HepG2 (cell line): Measurements from ENCODE around the gene GTF2H1.
"Not testable (repeated sequence)": the region's sequence is repeated elsewhere in the genome, so short reads cannot be mapped to it uniquely, and the experiment has no call there.

Experiments
- ARNT ChIP-seq: fragments of 450-650 bp; IDR thresholded peaks from 2 replicates; pipeline ENCODE4 v1.6.1; 2017
- BRCA1 ChIP-seq: sonication (generic); formaldehyde crosslinking; IDR thresholded peaks from 2 replicates; pipeline ENCODE4 v1.4.0; 2020; ENCODE audit warnings: missing genetic modification reagents
- POLR2A ChIP-seq, 2 experiments: IDR thresholded peaks; 2 replicates each; pipeline ENCODE4 v1.6.1; 2011; ENCODE audit warnings: low read depth in 2 of 2, low read length in 2 of 2, mild to moderate bottlenecking in 1 of 2, moderate library complexity in 1 of 2; ENCODE audit not compliant: insufficient read depth in 1 of 2
- ZNF12 ChIP-seq: sonication (generic); formaldehyde crosslinking; IDR thresholded peaks from 2 replicates; pipeline ENCODE4 v1.5.0; 2020; ENCODE audit warnings: missing genetic modification reagents
- ZNF205 ChIP-seq: IDR thresholded peaks from 2 replicates; pipeline ENCODE4 v1.6.1; 2018; ENCODE audit warnings: missing biosample characterization, missing genetic modification reagents
- ZNF224 ChIP-seq: sonication (generic); formaldehyde crosslinking; IDR thresholded peaks from 2 replicates; pipeline ENCODE4 v1.5.0; 2020; ENCODE audit warnings: mild to moderate bottlenecking, missing genetic modification reagents
- ZNF34 ChIP-seq: sonication (generic); formaldehyde crosslinking; IDR thresholded peaks from 2 replicates; pipeline ENCODE4 v1.4.0; 2020; ENCODE audit warnings: mild to moderate bottlenecking, missing genetic modification reagents, borderline replicate concordance
- TF ChIP-seq, protein P1 (sequence below): sonication (generic); formaldehyde crosslinking; IDR thresholded peaks from 2 replicates; pipeline ENCODE4 v1.5.0; 2020; ENCODE audit warnings: mild to moderate bottlenecking, missing genetic modification reagents
- TF ChIP-seq, protein P2 (sequence below): sonication (generic); formaldehyde crosslinking; IDR thresholded peaks from 2 replicates; pipeline ENCODE4 v1.5.0; 2020; ENCODE audit warnings: mild to moderate bottlenecking, missing genetic modification reagents, moderate library complexity
- TF ChIP-seq, protein P3 (sequence below), 2 experiments: IDR thresholded peaks; 2 replicates each; pipeline ENCODE4 v1.6.1; 2011 to 2012; ENCODE audit warnings: low read length in 2 of 2, borderline replicate concordance in 1 of 2, low read depth in 1 of 2, mild to moderate bottlenecking in 1 of 2, moderate library complexity in 1 of 2

DNA sequence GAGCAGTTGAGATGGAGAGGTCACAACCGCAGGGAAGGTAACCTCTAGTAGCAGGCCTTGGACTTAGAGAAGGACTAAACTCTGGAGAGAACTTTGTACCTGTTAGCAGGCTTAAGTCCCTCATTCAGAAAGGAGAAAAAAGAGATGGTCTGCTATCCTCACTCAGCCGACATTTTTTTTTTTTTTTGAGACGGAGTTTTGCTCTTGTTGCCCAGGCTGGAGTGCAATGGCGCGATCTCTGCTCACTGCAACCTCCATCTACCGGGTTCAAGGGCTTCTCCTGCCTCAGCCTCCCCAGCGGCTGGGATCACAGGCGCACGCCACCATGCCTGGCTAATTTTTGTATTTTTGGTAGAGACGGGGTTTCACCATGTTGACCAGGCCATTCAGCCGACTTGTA lies 1.5 kb downstream of the GTF2H1 start:
- TF ChIP-seq ZNF224 (CRISPR knock-in tag); BRCA1; ZNF34; ZNF205 (CRISPR knock-in tag); ZNF12 (CRISPR knock-in tag); POLR2A (IDR thresholded peaks at IDR 0.05; ENCODE audit: insufficient read depth in 1 of 2, low read depth in 2 of 2, low read length in 2 of 2); ARNT: not testable (repeated sequence)
- TF ChIP-seq, protein P1, sequence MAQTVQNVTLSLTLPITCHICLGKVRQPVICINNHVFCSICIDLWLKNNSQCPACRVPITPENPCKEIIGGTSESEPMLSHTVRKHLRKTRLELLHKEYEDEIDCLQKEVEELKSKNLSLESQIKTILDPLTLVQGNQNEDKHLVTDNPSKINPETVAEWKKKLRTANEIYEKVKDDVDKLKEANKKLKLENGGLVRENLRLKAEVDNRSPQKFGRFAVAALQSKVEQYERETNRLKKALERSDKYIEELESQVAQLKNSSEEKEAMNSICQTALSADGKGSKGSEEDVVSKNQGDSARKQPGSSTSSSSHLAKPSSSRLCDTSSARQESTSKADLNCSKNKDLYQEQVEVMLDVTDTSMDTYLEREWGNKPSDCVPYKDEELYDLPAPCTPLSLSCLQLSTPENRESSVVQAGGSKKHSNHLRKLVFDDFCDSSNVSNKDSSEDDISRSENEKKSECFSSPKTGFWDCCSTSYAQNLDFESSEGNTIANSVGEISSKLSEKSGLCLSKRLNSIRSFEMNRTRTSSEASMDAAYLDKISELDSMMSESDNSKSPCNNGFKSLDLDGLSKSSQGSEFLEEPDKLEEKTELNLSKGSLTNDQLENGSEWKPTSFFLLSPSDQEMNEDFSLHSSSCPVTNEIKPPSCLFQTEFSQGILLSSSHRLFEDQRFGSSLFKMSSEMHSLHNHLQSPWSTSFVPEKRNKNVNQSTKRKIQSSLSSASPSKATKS (CRISPR knock-in tag) = not testable (repeated sequence)
- TF ChIP-seq, protein P2, sequence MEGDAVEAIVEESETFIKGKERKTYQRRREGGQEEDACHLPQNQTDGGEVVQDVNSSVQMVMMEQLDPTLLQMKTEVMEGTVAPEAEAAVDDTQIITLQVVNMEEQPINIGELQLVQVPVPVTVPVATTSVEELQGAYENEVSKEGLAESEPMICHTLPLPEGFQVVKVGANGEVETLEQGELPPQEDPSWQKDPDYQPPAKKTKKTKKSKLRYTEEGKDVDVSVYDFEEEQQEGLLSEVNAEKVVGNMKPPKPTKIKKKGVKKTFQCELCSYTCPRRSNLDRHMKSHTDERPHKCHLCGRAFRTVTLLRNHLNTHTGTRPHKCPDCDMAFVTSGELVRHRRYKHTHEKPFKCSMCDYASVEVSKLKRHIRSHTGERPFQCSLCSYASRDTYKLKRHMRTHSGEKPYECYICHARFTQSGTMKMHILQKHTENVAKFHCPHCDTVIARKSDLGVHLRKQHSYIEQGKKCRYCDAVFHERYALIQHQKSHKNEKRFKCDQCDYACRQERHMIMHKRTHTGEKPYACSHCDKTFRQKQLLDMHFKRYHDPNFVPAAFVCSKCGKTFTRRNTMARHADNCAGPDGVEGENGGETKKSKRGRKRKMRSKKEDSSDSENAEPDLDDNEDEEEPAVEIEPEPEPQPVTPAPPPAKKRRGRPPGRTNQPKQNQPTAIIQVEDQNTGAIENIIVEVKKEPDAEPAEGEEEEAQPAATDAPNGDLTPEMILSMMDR (CRISPR knock-in tag) = not testable (repeated sequence)
- TF ChIP-seq, protein P3, sequence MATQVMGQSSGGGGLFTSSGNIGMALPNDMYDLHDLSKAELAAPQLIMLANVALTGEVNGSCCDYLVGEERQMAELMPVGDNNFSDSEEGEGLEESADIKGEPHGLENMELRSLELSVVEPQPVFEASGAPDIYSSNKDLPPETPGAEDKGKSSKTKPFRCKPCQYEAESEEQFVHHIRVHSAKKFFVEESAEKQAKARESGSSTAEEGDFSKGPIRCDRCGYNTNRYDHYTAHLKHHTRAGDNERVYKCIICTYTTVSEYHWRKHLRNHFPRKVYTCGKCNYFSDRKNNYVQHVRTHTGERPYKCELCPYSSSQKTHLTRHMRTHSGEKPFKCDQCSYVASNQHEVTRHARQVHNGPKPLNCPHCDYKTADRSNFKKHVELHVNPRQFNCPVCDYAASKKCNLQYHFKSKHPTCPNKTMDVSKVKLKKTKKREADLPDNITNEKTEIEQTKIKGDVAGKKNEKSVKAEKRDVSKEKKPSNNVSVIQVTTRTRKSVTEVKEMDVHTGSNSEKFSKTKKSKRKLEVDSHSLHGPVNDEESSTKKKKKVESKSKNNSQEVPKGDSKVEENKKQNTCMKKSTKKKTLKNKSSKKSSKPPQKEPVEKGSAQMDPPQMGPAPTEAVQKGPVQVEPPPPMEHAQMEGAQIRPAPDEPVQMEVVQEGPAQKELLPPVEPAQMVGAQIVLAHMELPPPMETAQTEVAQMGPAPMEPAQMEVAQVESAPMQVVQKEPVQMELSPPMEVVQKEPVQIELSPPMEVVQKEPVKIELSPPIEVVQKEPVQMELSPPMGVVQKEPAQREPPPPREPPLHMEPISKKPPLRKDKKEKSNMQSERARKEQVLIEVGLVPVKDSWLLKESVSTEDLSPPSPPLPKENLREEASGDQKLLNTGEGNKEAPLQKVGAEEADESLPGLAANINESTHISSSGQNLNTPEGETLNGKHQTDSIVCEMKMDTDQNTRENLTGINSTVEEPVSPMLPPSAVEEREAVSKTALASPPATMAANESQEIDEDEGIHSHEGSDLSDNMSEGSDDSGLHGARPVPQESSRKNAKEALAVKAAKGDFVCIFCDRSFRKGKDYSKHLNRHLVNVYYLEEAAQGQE (IDR thresholded peaks at IDR 0.05; ENCODE audit: borderline replicate concordance in 1 of 2, low read depth in 1 of 2, low read length in 2 of 2) = not testable (repeated sequence)
